ENCODE data around the gene CRYZ. TPM values are rescaled to one million over a fixed set of nuclear protein-coding genes. Genes with fewer than 3 reads are reported as not detected.

Gene CRYZ
- total and polyA plus RNA-seq, 10 of the 15 experiments (the other 5 are each of a cell fraction or from before 2014, with no cell fraction given), result 53.4 to 194 (median 79.8) TPM

DNA sequence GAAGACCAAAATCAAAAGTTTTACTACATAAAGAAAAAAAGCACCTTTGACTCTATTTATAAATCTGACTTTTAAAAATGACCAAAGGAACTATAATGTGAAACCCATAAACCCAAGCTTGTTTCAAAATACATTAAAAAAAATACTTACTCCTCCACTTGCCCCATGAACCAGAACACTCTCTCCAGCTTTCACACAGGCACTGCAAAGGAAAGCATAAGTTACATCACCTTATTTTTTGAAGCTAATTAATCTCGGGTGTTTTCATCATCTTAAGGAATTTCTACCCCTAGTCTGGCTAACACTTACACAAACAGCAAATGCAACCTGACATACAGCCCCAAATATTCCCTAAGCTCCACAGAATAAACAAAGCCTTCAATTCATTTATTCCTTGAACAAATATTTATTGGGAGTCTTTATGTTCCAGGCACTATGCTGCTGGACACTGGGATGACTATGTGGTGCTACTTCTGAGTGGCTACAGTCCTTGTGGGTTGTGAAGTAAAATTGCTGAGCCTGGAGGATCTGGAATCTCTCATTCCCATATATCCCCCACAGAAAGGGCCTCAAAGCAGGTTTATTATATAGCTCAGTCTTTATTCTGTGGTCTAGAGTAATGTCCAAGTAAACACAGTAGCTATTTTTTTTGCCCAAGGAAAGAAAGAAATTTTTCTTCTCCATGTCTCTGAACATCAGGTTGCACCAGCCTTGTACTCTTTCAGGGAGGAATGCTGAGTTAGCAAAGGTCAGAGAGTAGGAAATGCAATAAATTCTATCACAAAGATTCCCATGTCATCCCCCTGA is 18.2 kb downstream of the CRYZ start (continued):
- TF ChIP-seq EED (IDR thresholded peaks at IDR 0.05; ENCODE audit: low read depth) (no peak), SIN3A (IDR thresholded peaks at IDR 0.05; ENCODE audit: low read depth, low read length) (no peak), BMI1 (IDR thresholded peaks at IDR 0.05; ENCODE audit: borderline replicate concordance) (no peak), HCFC1 (IDR thresholded peaks at IDR 0.05; ENCODE audit: low read length) (no peak)
- TF ChIP-seq, protein P1, sequence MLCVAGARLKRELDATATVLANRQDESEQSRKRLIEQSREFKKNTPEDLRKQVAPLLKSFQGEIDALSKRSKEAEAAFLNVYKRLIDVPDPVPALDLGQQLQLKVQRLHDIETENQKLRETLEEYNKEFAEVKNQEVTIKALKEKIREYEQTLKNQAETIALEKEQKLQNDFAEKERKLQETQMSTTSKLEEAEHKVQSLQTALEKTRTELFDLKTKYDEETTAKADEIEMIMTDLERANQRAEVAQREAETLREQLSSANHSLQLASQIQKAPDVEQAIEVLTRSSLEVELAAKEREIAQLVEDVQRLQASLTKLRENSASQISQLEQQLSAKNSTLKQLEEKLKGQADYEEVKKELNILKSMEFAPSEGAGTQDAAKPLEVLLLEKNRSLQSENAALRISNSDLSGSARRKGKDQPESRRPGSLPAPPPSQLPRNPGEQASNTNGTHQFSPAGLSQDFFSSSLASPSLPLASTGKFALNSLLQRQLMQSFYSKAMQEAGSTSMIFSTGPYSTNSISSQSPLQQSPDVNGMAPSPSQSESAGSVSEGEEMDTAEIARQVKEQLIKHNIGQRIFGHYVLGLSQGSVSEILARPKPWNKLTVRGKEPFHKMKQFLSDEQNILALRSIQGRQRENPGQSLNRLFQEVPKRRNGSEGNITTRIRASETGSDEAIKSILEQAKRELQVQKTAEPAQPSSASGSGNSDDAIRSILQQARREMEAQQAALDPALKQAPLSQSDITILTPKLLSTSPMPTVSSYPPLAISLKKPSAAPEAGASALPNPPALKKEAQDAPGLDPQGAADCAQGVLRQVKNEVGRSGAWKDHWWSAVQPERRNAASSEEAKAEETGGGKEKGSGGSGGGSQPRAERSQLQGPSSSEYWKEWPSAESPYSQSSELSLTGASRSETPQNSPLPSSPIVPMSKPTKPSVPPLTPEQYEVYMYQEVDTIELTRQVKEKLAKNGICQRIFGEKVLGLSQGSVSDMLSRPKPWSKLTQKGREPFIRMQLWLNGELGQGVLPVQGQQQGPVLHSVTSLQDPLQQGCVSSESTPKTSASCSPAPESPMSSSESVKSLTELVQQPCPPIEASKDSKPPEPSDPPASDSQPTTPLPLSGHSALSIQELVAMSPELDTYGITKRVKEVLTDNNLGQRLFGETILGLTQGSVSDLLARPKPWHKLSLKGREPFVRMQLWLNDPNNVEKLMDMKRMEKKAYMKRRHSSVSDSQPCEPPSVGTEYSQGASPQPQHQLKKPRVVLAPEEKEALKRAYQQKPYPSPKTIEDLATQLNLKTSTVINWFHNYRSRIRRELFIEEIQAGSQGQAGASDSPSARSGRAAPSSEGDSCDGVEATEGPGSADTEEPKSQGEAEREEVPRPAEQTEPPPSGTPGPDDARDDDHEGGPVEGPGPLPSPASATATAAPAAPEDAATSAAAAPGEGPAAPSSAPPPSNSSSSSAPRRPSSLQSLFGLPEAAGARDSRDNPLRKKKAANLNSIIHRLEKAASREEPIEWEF (IDR thresholded peaks at IDR 0.05; ENCODE audit: insufficient replicate concordance, low read depth, low read length), result no peak
- TF ChIP-seq, protein P2, sequence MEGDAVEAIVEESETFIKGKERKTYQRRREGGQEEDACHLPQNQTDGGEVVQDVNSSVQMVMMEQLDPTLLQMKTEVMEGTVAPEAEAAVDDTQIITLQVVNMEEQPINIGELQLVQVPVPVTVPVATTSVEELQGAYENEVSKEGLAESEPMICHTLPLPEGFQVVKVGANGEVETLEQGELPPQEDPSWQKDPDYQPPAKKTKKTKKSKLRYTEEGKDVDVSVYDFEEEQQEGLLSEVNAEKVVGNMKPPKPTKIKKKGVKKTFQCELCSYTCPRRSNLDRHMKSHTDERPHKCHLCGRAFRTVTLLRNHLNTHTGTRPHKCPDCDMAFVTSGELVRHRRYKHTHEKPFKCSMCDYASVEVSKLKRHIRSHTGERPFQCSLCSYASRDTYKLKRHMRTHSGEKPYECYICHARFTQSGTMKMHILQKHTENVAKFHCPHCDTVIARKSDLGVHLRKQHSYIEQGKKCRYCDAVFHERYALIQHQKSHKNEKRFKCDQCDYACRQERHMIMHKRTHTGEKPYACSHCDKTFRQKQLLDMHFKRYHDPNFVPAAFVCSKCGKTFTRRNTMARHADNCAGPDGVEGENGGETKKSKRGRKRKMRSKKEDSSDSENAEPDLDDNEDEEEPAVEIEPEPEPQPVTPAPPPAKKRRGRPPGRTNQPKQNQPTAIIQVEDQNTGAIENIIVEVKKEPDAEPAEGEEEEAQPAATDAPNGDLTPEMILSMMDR (IDR thresholded peaks at IDR 0.05 in 2 of 3, conservative IDR thresholded peaks at IDR 0.05 in 1 of 3; ENCODE audit: control insufficient read depth in 2 of 3, extremely low read depth in 1 of 3, insufficient read depth in 1 of 3, low read depth in 3 of 3, low read length in 3 of 3), result no peak
- TF ChIP-seq, protein P3, sequence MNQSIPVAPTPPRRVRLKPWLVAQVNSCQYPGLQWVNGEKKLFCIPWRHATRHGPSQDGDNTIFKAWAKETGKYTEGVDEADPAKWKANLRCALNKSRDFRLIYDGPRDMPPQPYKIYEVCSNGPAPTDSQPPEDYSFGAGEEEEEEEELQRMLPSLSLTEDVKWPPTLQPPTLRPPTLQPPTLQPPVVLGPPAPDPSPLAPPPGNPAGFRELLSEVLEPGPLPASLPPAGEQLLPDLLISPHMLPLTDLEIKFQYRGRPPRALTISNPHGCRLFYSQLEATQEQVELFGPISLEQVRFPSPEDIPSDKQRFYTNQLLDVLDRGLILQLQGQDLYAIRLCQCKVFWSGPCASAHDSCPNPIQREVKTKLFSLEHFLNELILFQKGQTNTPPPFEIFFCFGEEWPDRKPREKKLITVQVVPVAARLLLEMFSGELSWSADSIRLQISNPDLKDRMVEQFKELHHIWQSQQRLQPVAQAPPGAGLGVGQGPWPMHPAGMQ (IDR thresholded peaks at IDR 0.05; ENCODE audit: borderline replicate concordance), result no peak

Data from GM12878 (cell line).